ENCODE data around the gene SCUBE1.

DNA sequence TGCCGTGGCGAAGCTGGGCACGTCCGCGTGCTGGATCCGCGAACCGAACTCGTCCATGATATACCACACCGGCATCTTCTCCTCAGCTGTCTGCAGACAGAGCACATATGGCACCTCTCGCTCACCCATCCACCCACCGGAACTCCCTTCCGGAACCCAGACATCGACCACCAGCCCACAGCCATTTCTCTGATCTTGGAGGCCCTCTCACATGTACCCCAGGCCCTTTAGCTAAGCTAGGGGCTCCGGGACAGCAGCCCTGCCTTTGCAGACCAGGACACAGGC is 163.3 kb downstream of the SCUBE1 start:
- TF ChIP-seq RAD21 (IDR thresholded peaks at IDR 0.05; ENCODE audit: low read depth) (no peak), POLR2A (IDR thresholded peaks at IDR 0.05; ENCODE audit: borderline replicate concordance, extremely low read depth, insufficient read depth, insufficient read length) (no peak)

Data from HCT116 (cell line).